Stimulated activated CD8-positive, alpha-beta memory T cell treated with anti-CD3 and anti-CD28 coated beads, Interleukin-2, amount 100 ng/mL, for 1 hour (primary cell): ENCODE measurements around the gene RELL1.
"Not testable (repeated sequence)": the region's sequence is repeated elsewhere in the genome, so short reads cannot be mapped to it uniquely, and the experiment has no call there.

Experiments used
- DNase-seq, 2 donors: peaks; one replicate each; pipeline ENCODE4 v3.0.0-alpha.2; 2020; ENCODE audit warnings: low read depth in 2 of 2

Gene RELL1

DNA sequence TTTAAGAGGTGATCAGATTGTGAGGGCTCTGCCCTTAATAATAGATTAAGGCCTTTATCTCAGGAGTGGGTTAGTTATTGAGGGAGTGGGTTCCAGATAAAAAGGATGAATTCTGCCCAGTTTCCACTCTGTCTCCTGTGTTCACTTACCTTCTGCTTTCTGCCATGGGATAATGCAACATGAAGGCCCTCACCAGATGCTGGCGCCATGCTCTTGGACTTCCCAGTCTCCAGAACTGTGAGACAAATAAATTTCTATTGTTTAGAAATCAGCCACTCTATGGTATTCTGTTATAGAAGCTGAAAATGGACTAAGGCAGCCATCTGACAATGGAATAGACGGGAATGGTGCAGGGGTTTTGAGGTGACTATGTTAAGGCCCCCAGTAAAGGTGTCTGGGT is 6.9 kb upstream of the RELL1 start:
- no peak for DNase-seq

DNA sequence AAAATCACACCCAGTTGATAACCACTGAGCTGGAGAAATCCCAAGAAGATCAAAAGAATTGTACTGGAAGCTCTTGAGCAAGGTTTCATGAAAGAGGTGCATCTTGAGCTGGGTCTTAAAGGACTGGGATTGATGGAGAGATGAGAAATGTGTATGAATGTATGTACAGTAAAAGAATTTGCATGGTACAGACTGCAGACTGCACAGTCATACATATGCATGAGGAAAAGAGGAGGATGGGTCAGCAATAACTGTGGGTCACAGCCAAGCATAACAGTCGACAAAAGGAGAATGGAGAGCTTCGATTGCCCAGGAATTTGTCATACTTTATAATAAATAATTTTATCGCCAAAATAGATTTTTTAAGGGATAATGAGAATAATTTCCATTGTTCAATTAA is 4.8 kb upstream of the RELL1 start:
- DNase-seq = no peak

- no peak for DNase-seq
These were observed 3.3 kb upstream of the RELL1 start for GRCh38 chr4:37689353-37690095.

DNA sequence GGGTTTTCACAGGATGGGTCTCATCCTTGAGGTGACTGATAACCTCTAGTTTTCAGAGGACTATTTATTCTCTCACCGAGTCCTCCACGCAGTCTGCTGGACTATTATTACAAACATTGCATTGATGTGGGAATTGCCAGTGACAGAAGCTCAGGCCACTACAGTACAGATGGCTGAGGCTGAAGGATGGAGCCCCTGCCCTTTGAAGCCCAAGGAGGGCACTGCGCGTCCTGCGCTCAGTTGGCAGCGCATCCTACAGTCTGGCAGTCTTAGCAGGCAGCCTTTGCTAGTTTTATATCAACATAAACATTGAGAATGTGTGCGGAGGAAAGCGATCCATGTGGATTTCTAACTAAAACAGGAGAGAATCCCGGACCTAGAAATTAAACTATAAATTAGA is 1.5 kb upstream of the RELL1 start:
- no peak for DNase-seq

DNA sequence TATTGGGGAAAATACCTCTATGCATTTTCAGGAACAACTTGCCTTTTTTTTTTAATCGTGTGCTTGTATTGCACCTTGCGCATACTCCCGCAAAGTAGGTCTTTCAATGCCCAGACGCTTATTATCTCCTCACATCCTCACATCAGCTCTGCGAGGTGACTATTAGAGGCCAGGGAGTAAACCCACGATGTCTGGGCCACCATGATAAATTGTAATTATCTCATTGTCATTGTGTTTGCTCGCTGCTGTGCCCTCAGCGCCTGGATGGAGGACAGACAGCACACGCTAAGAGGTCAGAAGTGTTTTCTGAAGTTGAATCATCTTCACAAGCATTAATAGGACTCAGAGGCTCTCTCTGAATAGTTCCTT is 1.0 kb upstream of the RELL1 start:
- DNase-seq = no peak

- peak in 1 of 2 donors; percentile 20 for DNase-seq
These were observed 278 bp downstream of the RELL1 start for GRCh38 chr4:37685823-37686372.

- DNase-seq = no peak
These were observed 884 bp downstream of the RELL1 start for GRCh38 chr4:37685161-37685822.

DNA sequence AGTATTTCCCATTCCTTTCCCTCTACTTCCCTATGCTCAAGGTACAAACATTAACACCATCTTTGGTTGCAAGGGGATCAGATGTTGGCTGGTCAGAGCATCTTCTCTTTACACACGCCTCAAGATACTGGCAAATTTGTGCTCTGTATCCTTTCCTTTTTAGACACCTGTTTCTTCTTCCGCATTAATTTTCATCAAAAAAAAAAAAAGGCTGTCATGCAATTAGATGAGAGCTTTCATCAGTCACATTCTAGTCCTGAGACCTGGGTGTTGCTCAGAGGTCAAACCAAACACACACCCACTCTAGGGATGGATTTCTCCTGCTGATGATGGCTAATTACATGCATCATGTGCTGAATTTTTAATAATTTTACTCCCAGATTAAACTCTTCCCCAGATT is 2.0 kb downstream of the RELL1 start:
- no peak for DNase-seq

DNA sequence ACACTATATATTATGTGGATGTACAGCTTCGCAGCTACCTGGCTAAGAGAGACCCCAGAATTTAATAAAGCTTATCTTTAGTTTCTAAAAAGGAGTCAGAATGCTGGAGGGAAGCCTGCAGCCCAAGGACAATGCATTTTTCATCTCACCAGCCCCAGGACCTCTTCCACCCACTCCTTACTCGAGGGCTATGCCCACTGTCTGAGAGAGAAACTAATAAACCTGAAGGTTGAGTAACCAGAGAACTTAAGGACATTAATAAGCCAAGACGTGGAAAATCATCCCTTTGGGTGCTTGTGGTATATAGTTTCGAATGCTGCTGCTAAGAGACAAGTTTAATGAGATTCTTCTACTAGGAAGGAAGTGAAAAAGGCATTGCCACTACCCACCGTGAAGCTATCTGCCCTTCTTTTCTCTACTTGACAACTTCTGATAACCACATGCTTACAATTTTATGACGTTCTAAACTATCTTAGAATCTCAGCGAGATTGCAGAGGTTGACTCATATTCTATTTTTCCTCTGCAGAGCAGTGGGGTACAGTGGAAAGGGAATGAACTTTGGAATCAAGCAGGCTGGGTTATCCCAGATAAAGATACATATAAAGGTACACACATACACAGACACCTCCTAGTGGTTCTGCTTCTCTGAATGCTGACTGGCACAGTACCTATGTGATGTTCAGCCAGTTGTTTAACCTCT is 3.3 kb downstream of the RELL1 start:
- no peak for DNase-seq

DNA sequence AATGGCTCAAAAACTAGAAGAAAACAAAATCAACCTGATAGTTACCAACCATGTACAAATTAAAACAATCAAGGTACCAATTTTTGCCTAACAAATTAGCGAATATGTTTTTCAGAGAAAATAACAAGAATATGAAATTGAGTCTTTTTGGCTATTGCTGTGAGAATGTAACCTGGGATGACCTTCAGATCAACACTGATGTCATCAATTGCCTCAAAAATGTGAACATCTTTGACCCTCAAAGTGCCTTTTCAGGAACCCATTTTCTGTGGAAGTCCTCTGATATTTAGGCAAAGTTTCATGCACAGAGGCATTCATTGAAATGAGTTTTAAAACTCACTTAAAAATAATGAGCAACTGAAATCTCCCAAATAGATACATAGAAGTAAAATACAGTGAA is 6.1 kb downstream of the RELL1 start:
- no peak for DNase-seq

GRCh38 chr4:37679301-37679700 is 6.9 kb downstream of the RELL1 start:
- DNase-seq = no peak

DNA sequence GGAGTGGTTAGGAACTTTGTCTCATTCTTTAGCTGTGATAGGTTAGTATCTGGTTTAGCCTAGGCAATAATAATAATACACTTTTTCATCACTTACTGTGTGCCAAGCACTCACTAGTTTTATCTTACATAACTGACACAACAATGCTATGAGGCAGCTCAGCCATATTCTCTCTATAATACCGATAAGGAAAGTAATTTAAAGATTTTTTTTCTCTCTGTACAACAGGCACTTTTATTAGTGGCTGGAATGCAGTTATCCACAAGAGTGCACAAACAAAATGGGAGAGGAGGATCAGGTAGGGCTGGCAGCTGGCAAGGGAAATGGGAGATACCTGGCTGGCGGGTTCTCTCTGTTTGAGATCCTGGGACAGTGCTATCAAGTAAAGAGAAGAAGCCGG is 7.6 kb downstream of the RELL1 start:
- DNase-seq = no peak

DNA sequence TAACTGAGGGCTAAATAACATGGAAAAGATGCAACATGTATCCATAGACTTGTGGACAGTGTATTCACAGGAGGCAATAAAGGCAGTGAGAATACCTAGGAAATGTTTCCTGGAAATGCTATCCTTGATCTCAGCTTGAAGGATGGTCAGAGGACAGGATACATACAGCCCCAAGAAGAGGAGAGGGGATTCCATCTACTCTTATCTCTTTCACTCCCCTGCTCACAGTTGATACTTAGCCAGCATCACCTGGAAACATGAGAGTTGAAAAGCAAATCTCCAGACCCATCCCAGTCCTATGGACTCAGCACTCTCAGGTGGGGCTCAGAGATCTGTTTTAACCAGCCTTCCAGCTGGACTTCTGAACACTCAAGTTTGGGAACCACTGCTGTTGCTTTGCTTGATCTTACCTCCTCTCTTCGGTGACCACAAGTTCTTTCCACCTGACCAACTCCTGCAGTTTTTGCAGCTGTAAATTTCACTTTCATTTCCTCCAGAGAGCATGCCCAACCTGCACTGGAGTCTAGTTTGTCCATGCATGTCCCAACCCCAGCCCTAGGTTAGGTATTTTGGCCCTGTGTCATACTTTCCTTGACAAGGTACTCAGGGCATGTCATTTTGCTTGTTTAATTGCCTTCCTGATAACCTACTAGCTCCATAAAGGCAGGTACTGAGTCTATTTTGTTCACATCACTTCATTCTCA is 10.4 kb downstream of the RELL1 start:
- DNase-seq = no peak

DNA sequence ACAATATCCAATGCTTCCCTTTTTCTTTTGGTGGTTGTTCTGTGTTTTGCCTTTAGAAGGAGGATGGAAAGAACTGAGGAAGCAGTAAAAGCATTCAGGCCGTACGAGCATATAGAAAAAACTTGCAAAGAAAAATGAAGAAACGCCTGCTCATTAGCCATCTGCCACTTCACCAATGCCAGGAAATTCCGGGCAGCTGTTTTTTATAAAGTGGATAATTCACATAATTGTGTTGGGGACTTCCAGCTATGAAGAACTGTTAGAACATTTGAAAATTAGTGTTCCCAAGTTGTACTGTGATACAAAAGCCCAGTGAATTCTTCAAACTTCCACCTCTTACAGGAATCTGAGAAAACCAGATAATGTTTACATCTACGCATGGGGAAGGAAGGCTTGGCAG is 11.7 kb downstream of the RELL1 start:
- no peak for DNase-seq

GRCh38 chr4:37673538-37674192 is 12.5 kb downstream of the RELL1 start:
- DNase-seq = no peak

- no peak for DNase-seq
These were observed 15.1 kb downstream of the RELL1 start for GRCh38 chr4:37671072-37671471.

GRCh38 chr4:37670249-37670648 is 15.9 kb downstream of the RELL1 start:
- no peak for DNase-seq

GRCh38 chr4:37669124-37669523 is 17.1 kb downstream of the RELL1 start:
- DNase-seq = not testable (repeated sequence)

DNA sequence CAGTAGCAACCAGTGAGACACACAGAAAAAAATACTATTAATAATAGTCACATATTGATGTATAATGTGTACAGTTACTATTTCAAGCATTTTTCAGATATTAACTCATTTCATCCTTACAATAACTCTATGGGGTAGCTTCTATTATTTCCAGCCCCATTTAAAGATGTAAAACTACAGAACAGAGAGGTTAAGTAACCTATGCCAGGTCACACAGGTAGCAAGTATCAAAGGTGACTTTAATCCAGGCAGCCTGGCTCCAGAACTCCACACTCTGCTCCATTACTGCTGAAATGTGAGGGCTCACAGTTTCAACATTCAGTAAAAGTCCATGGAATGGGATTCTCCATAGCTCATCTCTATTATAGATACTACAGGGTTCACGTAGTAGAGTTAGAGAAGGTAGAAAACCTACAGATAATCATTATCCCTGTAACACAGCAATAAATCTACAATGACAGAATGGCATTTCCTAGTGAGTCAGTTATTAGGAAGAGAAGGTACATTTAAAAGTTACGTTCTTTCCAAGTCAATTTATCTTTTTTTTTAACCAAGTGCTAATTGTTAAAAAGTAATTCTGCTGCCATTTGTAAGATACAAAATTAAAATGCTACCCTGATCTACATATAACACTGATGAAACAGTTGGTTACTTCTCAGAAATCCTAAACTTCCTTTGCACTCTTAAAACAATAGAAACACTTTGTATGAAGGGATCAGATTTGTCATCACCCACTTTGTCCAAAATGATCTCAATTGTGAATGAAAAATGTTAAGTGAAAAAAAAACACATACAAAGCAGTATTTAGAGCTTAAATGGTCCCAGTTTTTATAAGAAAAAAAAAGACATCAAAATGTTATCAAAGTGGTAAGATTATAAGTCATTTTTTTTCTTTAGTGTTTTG is 18.7 kb downstream of the RELL1 start:
- no peak for DNase-seq

- no peak for DNase-seq
These were observed 19.5 kb downstream of the RELL1 start for GRCh38 chr4:37666625-37667071.
